SH-SY5Y (cell line): ENCODE results near the gene TSC22D3.

Source experiments
- GATA2 ChIP-seq: IDR thresholded peaks from 2 replicates; pipeline ENCODE4 v1.6.1; 2011; ENCODE audit warnings: mild to moderate bottlenecking, low read depth, low read length
- GATA3 ChIP-seq: IDR thresholded peaks from 2 replicates; pipeline ENCODE4 v1.6.1; 2011; ENCODE audit warnings: low read depth, mild to moderate bottlenecking, low read length, moderate library complexity

- TF ChIP-seq GATA2 = no peak
- no peak for TF ChIP-seq GATA3
These were observed 17.3 kb downstream of the TSC22D3 start for GRCh38 chrX:107758231-107758766.
